Neural progenitor cell (in vitro differentiated cells): ENCODE data around the gene ETV1.

ENCODE experiments used
- CTCF ChIP-seq: fragments of 200-600 bp; sonication (generic); IDR thresholded peaks from 2 replicates; pipeline ENCODE4 v1.5.1; 2017; ENCODE audit warnings: antibody characterized with exemption, mild to moderate bottlenecking
- EZH2phosphoT487 ChIP-seq: fragments of 200-600 bp; sonication (generic); IDR thresholded peaks from 2 replicates; pipeline ENCODE4 v1.6.1; 2017; ENCODE audit warnings: antibody characterized with exemption

- TF ChIP-seq CTCF (no peak), EZH2phosphoT487 (no peak)
Measured at GRCh38 chr7:13991791-13992595, 2.5 kb upstream of the ETV1 start.
